Keratinocyte (primary cell): Measurements from ENCODE around the gene KCNJ6. TPM values are rescaled to one million over a fixed set of nuclear protein-coding genes. Genes with fewer than 3 reads are reported as not detected.

Experiments
- DNase-seq: peaks from one replicate; pipeline ENCODE4 v3.0.0-alpha.2; 2011; ENCODE audit warnings: low read depth, missing footprints, low spot score
- FAIRE-seq: peaks from 2 replicates; lab custom pipeline; 2011; peaks lifted over from hg19 to GRCh38; lab: Jason Lieb, UNC
- H2AFZ ChIP-seq: 2 replicates; pipeline ENCODE4 v1.6.0; 2012; ENCODE audit warnings: low read length, control low read depth, inconsistent platforms; ENCODE audit not compliant: control insufficient read depth
- H3K27ac ChIP-seq: 2 replicates; pipeline ENCODE4 v1.5.1; 2011; ENCODE audit warnings: low read length; ENCODE audit not compliant: control insufficient read depth, insufficient read depth
- H3K27me3 ChIP-seq: 3 replicates; pipeline ENCODE4 v1.6.0; 2011; ENCODE audit warnings: low read length; ENCODE audit not compliant: control insufficient read depth, insufficient read depth; ENCODE audit errors: extremely low read depth
- H3K36me3 ChIP-seq, 2 experiments: 2 replicates in 1 of 2; 3 replicates in 1 of 2; pipeline ENCODE4 v1.5.1; 2011; ENCODE audit warnings: low read length in 2 of 2, mild to moderate bottlenecking in 1 of 2; ENCODE audit not compliant: control insufficient read depth in 2 of 2, insufficient read depth in 2 of 2; ENCODE audit errors: extremely low read depth in 1 of 2
- H3K4me1 ChIP-seq: 3 replicates; pipeline ENCODE4 v1.5.1; 2011; ENCODE audit warnings: low read length; ENCODE audit not compliant: control insufficient read depth, insufficient read depth; ENCODE audit errors: extremely low read depth
- H3K4me2 ChIP-seq: 3 replicates; pipeline ENCODE4 v1.6.0; 2011; ENCODE audit warnings: low read depth, low read length; ENCODE audit not compliant: control insufficient read depth, insufficient read depth; ENCODE audit errors: extremely low read depth
- H3K4me3 ChIP-seq, 3 experiments: fragments of 200-600 bp in 1 of 3; sonication (generic) in 1 of 3; 2 replicates in 2 of 3; 3 replicates in 1 of 3; pipeline ENCODE4 v1.5.1; 2011 to 2016; ENCODE audit warnings: low read length in 3 of 3, mild to moderate bottlenecking in 3 of 3, control low read depth in 2 of 3, inconsistent platforms in 1 of 3, low read depth in 1 of 3, mixed read lengths in 1 of 3, mixed run types in 1 of 3, moderate library complexity in 1 of 3; ENCODE audit not compliant: control insufficient read depth in 2 of 3, insufficient read depth in 2 of 3; ENCODE audit errors: extremely low read depth in 1 of 3
- H3K79me2 ChIP-seq: 2 replicates; pipeline ENCODE4 v1.6.0; 2012; ENCODE audit warnings: low read length; ENCODE audit not compliant: control insufficient read depth, insufficient read depth
- H3K9ac ChIP-seq: 3 replicates; pipeline ENCODE4 v1.6.0; 2011; ENCODE audit warnings: low read length; ENCODE audit not compliant: control insufficient read depth, insufficient read depth; ENCODE audit errors: extremely low read depth
- H3K9me1 ChIP-seq: 3 replicates; pipeline ENCODE4 v1.6.0; 2011; ENCODE audit warnings: low read length; ENCODE audit not compliant: control insufficient read depth, insufficient read depth; ENCODE audit errors: extremely low read depth
- H3K9me3 ChIP-seq: 2 replicates; pipeline ENCODE4 v1.5.1; 2012; ENCODE audit warnings: low read depth, low read length; ENCODE audit not compliant: control insufficient read depth
- H4K20me1 ChIP-seq: 3 replicates; pipeline ENCODE4 v1.6.0; 2011; ENCODE audit warnings: low read length; ENCODE audit not compliant: control insufficient read depth, insufficient read depth; ENCODE audit errors: extremely low read depth
- CTCF ChIP-seq, 3 experiments: IDR thresholded peaks in 1 of 3; conservative IDR thresholded peaks in 1 of 3; optimal IDR thresholded peaks in 1 of 3; 2 replicates in 2 of 3; 3 replicates in 1 of 3; pipeline versions ENCODE3 to v1.5.1; 2011; ENCODE audit warnings: low read length in 3 of 3, mild to moderate bottlenecking in 3 of 3, moderate library complexity in 2 of 3, control low read depth in 1 of 3, inconsistent platforms in 1 of 3; ENCODE audit not compliant: insufficient read depth in 2 of 3; ENCODE audit errors: extremely low read depth in 1 of 3
- EZH2 ChIP-seq: IDR thresholded peaks from one replicate; pipeline ENCODE4 v1.6.1; 2012; ENCODE audit warnings: inconsistent platforms, mild to moderate bottlenecking, low read length, moderate library complexity
- dilution Hi-C: fragments of 300-500 bp; cut with MboI; formaldehyde crosslinking; loops from one replicate; pipeline ENCODE4 v1.7.0; 2020; ENCODE audit warnings: low sequenced_read_pairs; ENCODE audit not compliant: extremely low pct_ligation_motif_present
- polyA plus RNA-seq, 5 experiments: library from polyadenylated mRNA; depleted of rRNA in 3 of 5; stranded (reverse) in 3 of 5; stranded (forward) in 1 of 5; unstranded in 1 of 5; fragments of >200 nt; gene quantifications; 1 replicate in 1 of 5; 2 replicates in 3 of 5; 3 replicates in 1 of 5; pipeline versions ENCODE4 v1.2.1 to v1.2.3, GENCODE V29; 2011 to 2012; ENCODE audit warnings: missing spikeins in 2 of 5, low read depth in 1 of 5, low replicate concordance in 1 of 5

KCNJ6 gene
- polyA plus RNA-seq, 1 donor (not counting 4 experiments of a cell fraction or from before 2014, with no cell fraction given) = not detected

- no peaks in the 10 kb centered on the region for H3K79me2 ChIP-seq
- H2AFZ ChIP-seq = no peak overlapping the region
- TF ChIP-seq EZH2 = no peak
- no peak for TF ChIP-seq CTCF (optimal IDR thresholded peaks at IDR 0.05 in 1 of 3, IDR thresholded peaks at IDR 0.05 in 1 of 3, conservative IDR thresholded peaks at IDR 0.05 in 1 of 3; ENCODE audit: extremely low read depth in 1 of 3, insufficient read depth in 2 of 3, low read length in 3 of 3)
Measured at GRCh38 chr21:37628362-37628761, 287.9 kb downstream of the KCNJ6 start.

DNA sequence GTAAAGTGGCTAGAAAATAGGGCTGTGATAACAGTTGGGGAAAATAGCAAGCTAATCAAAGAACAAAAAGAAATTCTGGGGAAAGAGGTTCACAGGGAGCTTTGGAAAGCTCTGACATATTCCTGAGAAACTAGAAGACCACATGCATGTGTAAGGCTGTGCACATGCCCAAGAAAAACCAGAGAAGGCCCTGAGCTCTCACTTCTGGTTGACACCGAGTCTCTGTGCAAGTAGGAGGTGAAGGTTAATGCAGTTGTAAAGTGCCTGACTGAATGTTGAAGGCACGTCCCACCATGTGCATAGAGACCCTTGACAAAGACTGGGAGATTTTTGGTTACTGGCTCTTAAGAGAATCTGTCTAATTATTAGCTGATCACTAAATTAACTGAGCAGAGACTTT lies 288.7 kb downstream of the KCNJ6 start:
- Histone ChIP-seq H3K27me3 (no peaks in the 10 kb centered on the region), H3K79me2 (no peaks in the 10 kb centered on the region), H2AFZ (no peak overlapping the region), H3K9me3 (no peaks in the 10 kb centered on the region), H3K9ac (no peak overlapping the region), H3K4me1 (peaks cover 13% of the 10 kb centered on the region), H3K4me2 (no peak overlapping the region), H3K36me3 (no peaks in the 10 kb centered on the region), H3K9me1 (no peaks in the 10 kb centered on the region), H3K27ac (no peak overlapping the region), H4K20me1 (no peaks in the 10 kb centered on the region), H3K4me3 (no peak overlapping the region)
- FAIRE-seq (no peak), DNase-seq (no peak)
- TF ChIP-seq CTCF (optimal IDR thresholded peaks at IDR 0.05 in 1 of 3, IDR thresholded peaks at IDR 0.05 in 1 of 3, conservative IDR thresholded peaks at IDR 0.05 in 1 of 3; ENCODE audit: extremely low read depth in 1 of 3, insufficient read depth in 2 of 3, low read length in 3 of 3) (no peak), EZH2 (no peak)
- dilution Hi-C loops = no loop called here

More at GRCh38 chr21:37628362-37628761, 287.9 kb downstream of the KCNJ6 start:
- no peaks in the 10 kb centered on the region for H4K20me1 ChIP-seq
- DNase-seq = no peak
- H3K4me3 ChIP-seq = no peak overlapping the region
- dilution Hi-C loops = no loop called here
- FAIRE-seq = no peak
- H3K36me3 ChIP-seq = no peaks in the 10 kb centered on the region
- no peaks in the 10 kb centered on the region for H3K9me1 ChIP-seq
- H3K4me2 ChIP-seq = no peak overlapping the region
- H3K9ac ChIP-seq = no peak overlapping the region
- no peak overlapping the region for H3K27ac ChIP-seq
- no peaks in the 10 kb centered on the region for H3K27me3 ChIP-seq
- peaks cover 13% of the 10 kb centered on the region for H3K4me1 ChIP-seq
- H3K9me3 ChIP-seq = no peaks in the 10 kb centered on the region
